Liver (tissue), 9 donors: Measurements from ENCODE around the gene SECTM1. TPM values are rescaled to one million over a fixed set of nuclear protein-coding genes. Genes with fewer than 3 reads are reported as not detected.

Experiments
- DNase-seq: peaks from one replicate; pipeline ENCODE4 v3.0.0-alpha.2; 2017; ENCODE audit warnings: low spot score
- H3K27ac ChIP-seq, 2 donors: one replicate each; pipeline ENCODE4 v1.7.0; 2013; ENCODE audit warnings: inconsistent platforms in 2 of 2, low read length in 2 of 2, control low read depth in 1 of 2, low read depth in 1 of 2, mild to moderate bottlenecking in 1 of 2
- H3K27me3 ChIP-seq, 4 donors: one replicate each; pipeline versions ENCODE4 v1.6.1 to v1.7.0; 2013; ENCODE audit warnings: low read length in 3 of 4, inconsistent platforms in 1 of 4, mild to moderate bottlenecking in 1 of 4, moderate library complexity in 1 of 4; ENCODE audit not compliant: control insufficient read depth in 4 of 4, insufficient read depth in 4 of 4
- H3K36me3 ChIP-seq, 4 donors: one replicate each; pipeline versions ENCODE4 v1.6.1 to v1.7.0; 2013; ENCODE audit warnings: low read length in 3 of 4, mild to moderate bottlenecking in 3 of 4, low read depth in 1 of 4, moderate library complexity in 1 of 4; ENCODE audit not compliant: control insufficient read depth in 4 of 4, insufficient read depth in 3 of 4
- H3K4me1 ChIP-seq, 4 donors: one replicate each; pipeline versions ENCODE4 v1.6.1 to v1.7.0; 2013; ENCODE audit warnings: low read length in 3 of 4, mild to moderate bottlenecking in 3 of 4, moderate library complexity in 1 of 4; ENCODE audit not compliant: control insufficient read depth in 4 of 4, insufficient read depth in 4 of 4
- H3K4me3 ChIP-seq, 3 donors: one replicate each; pipeline versions ENCODE4 v1.6.1 to v1.7.0; 2013; ENCODE audit warnings: low read length in 3 of 3, control low read depth in 1 of 3, low read depth in 1 of 3, mild to moderate bottlenecking in 1 of 3
- H3K9ac ChIP-seq, 2 donors: one replicate each; pipeline ENCODE4 v1.7.0; 2013; ENCODE audit warnings: low read length in 2 of 2, mild to moderate bottlenecking in 2 of 2, moderate library complexity in 2 of 2, control low read depth in 1 of 2, low read depth in 1 of 2
- H3K9me3 ChIP-seq, 4 donors: one replicate each; pipeline versions ENCODE4 v1.6.1 to v1.7.0; 2013; ENCODE audit warnings: low read length in 3 of 4; ENCODE audit not compliant: control insufficient read depth in 4 of 4
- FOXA2 ChIP-seq: IDR thresholded peaks from 2 replicates; pipeline ENCODE4 v1.6.1; 2016; ENCODE audit warnings: antibody characterized with exemption
- GABPA ChIP-seq, 2 donors: IDR thresholded peaks in 1 of 2; conservative IDR thresholded peaks in 1 of 2; 2 replicates each; pipeline ENCODE4 v1.6.1; 2016; ENCODE audit warnings: antibody characterized with exemption in 2 of 2, mild to moderate bottlenecking in 1 of 2, moderate library complexity in 1 of 2
- HNF4A ChIP-seq, 2 donors: conservative IDR thresholded peaks; 2 replicates each; pipeline ENCODE4 v1.6.1; 2016; ENCODE audit warnings: antibody characterized with exemption in 2 of 2, mild to moderate bottlenecking in 2 of 2
- HNF4G ChIP-seq: IDR thresholded peaks from 2 replicates; pipeline ENCODE4 v1.6.1; 2016; ENCODE audit warnings: antibody characterized with exemption
- JUND ChIP-seq, 2 donors: IDR thresholded peaks; 2 replicates each; pipeline ENCODE4 v1.6.1; 2016; ENCODE audit warnings: antibody characterized with exemption in 2 of 2
- NR2F2 ChIP-seq: IDR thresholded peaks from 2 replicates; pipeline ENCODE4 v1.6.1; 2016; ENCODE audit warnings: antibody characterized with exemption
- RAD21 ChIP-seq, 2 donors: IDR thresholded peaks; 2 replicates each; pipeline ENCODE4 v1.6.1; 2016; ENCODE audit warnings: antibody characterized with exemption in 2 of 2, mild to moderate bottlenecking in 2 of 2
- RXRA ChIP-seq, 2 donors: IDR thresholded peaks; 2 replicates each; pipeline ENCODE4 v1.6.1; 2017 to 2018; ENCODE audit warnings: antibody characterized with exemption in 2 of 2, mild to moderate bottlenecking in 1 of 2
- SP1 ChIP-seq: IDR thresholded peaks from 2 replicates; pipeline ENCODE4 v1.6.1; 2018; ENCODE audit warnings: antibody characterized with exemption, mild to moderate bottlenecking
- TAF1 ChIP-seq: conservative IDR thresholded peaks from 2 replicates; pipeline ENCODE4 v1.6.1; 2016; ENCODE audit warnings: antibody characterized with exemption, mild to moderate bottlenecking
- YY1 ChIP-seq: IDR thresholded peaks from 2 replicates; pipeline ENCODE4 v1.6.1; 2016; ENCODE audit warnings: antibody characterized with exemption, mild to moderate bottlenecking
- WGBS: extraction: QIAGEN DNeasy Blood & Tissue Kit; methylation state at CpG from one replicate; pipeline ENCODE4 v1.1.7; 2013; 5-methylcytosine and 5-hydroxymethylcytosine counted together
- polyA plus RNA-seq, 2 donors: library from polyadenylated mRNA; stranded (reverse) in 1 of 2; unstranded in 1 of 2; fragments of 200-250 nt in 1 of 2; fragments of >200 nt in 1 of 2; fragmentation: Nextera tagmentation in 1 of 2; extraction: Ambion mirVana in 1 of 2; gene quantifications; one replicate each; pipeline versions ENCODE4 v1.2.1 to v1.2.3, GENCODE V29; 2013 to 2015
- total RNA-seq, 2 donors: library from RNA; depleted of rRNA; stranded (reverse); fragments of >200 nt; gene quantifications; one replicate each; pipeline ENCODE4 v1.2.3, GENCODE V29; 2014
- TF ChIP-seq, protein P1 (sequence below): IDR thresholded peaks from 2 replicates; pipeline ENCODE4 v1.6.1; 2016; ENCODE audit warnings: antibody characterized with exemption
- TF ChIP-seq, protein P2 (sequence below): IDR thresholded peaks from 2 replicates; pipeline ENCODE4 v1.6.1; 2016; ENCODE audit warnings: antibody characterized with exemption, mild to moderate bottlenecking
- TF ChIP-seq, protein P3 (sequence below): fragments of 150-350 bp; IDR thresholded peaks from 2 replicates; pipeline ENCODE4 v1.5.1; 2017; ENCODE audit warnings: improper control_type of control experiment, low read depth, low read length; ENCODE audit not compliant: missing input control
- TF ChIP-seq, protein P4 (sequence below): IDR thresholded peaks from 2 replicates; pipeline ENCODE4 v1.6.1; 2016; ENCODE audit warnings: antibody characterized with exemption
- TF ChIP-seq, protein P5 (sequence below): IDR thresholded peaks from 2 replicates; pipeline ENCODE4 v1.6.1; 2016; ENCODE audit warnings: antibody characterized with exemption
- donor health status: healthy.
- donor health status: healthy.
- donor health status: healthy.
- donor health status: healthy.
- donor health status: healthy.

SECTM1 gene
- total and polyA plus RNA-seq, 4 donors = 1.3 to 14.2 (median 4.6) TPM

DNA sequence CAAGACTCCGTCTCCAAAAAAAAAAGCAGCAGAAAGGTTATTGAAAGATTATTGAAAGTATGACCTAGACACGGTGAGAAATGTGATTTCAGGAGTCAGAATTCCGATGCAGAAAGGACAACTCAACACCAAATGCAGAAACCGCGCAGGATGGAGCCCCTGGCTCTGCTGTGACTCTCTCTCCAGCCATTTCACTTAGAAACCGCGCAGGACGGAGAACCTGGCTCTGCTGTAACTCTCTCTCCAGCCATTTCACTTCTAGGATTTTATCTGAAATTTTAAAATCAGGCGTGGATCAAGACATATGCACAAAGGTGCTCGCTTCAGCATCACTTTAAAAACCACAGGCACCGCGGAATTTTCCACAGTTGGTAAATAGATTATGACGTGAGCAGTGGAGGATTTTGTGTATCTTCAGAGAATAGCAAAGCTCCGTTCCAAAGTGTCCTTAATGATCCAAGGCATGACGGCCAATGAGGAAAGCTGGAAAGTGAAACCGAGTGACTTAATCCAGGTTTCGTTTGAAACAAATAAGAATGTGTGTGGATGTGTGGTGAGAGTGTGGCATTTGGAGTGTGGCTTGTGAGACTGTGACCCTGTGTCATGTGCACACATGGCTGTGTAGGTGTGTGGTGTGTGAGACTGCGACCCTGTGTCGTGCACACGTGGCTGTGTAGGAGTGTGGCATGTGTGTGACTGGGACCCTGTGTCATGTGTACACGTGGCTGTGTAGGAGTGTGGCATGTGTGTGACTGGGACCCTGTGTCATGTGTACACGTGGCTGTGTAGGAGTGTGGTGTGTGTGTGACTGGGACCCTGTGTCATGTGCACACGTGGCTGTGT, 47.5 kb upstream of the SECTM1 start:
- Histone ChIP-seq H3K9ac (no peak overlapping the region), H3K27me3 (peaks cover 0 to 5% (median 0%) of the 10 kb centered on the region in 4 donors), H3K4me3 (no peak overlapping the region), H3K36me3 (no peaks in the 10 kb centered on the region), H3K9me3 (no peaks in the 10 kb centered on the region), H3K4me1 (peaks cover 18 to 27% (median 21%) of the 10 kb centered on the region in 4 donors), H3K27ac (no peak overlapping the region)
- TF ChIP-seq, protein P1, sequence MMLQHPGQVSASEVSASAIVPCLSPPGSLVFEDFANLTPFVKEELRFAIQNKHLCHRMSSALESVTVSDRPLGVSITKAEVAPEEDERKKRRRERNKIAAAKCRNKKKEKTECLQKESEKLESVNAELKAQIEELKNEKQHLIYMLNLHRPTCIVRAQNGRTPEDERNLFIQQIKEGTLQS = no peak
- TF ChIP-seq, protein P2, sequence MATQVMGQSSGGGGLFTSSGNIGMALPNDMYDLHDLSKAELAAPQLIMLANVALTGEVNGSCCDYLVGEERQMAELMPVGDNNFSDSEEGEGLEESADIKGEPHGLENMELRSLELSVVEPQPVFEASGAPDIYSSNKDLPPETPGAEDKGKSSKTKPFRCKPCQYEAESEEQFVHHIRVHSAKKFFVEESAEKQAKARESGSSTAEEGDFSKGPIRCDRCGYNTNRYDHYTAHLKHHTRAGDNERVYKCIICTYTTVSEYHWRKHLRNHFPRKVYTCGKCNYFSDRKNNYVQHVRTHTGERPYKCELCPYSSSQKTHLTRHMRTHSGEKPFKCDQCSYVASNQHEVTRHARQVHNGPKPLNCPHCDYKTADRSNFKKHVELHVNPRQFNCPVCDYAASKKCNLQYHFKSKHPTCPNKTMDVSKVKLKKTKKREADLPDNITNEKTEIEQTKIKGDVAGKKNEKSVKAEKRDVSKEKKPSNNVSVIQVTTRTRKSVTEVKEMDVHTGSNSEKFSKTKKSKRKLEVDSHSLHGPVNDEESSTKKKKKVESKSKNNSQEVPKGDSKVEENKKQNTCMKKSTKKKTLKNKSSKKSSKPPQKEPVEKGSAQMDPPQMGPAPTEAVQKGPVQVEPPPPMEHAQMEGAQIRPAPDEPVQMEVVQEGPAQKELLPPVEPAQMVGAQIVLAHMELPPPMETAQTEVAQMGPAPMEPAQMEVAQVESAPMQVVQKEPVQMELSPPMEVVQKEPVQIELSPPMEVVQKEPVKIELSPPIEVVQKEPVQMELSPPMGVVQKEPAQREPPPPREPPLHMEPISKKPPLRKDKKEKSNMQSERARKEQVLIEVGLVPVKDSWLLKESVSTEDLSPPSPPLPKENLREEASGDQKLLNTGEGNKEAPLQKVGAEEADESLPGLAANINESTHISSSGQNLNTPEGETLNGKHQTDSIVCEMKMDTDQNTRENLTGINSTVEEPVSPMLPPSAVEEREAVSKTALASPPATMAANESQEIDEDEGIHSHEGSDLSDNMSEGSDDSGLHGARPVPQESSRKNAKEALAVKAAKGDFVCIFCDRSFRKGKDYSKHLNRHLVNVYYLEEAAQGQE = no peak
- TF ChIP-seq SP1 = no peak
- no peak for TF ChIP-seq RXRA (IDR thresholded peaks at IDR 0.05)
- TF ChIP-seq RAD21 (IDR thresholded peaks at IDR 0.05) = no peak
- TF ChIP-seq, protein P3, sequence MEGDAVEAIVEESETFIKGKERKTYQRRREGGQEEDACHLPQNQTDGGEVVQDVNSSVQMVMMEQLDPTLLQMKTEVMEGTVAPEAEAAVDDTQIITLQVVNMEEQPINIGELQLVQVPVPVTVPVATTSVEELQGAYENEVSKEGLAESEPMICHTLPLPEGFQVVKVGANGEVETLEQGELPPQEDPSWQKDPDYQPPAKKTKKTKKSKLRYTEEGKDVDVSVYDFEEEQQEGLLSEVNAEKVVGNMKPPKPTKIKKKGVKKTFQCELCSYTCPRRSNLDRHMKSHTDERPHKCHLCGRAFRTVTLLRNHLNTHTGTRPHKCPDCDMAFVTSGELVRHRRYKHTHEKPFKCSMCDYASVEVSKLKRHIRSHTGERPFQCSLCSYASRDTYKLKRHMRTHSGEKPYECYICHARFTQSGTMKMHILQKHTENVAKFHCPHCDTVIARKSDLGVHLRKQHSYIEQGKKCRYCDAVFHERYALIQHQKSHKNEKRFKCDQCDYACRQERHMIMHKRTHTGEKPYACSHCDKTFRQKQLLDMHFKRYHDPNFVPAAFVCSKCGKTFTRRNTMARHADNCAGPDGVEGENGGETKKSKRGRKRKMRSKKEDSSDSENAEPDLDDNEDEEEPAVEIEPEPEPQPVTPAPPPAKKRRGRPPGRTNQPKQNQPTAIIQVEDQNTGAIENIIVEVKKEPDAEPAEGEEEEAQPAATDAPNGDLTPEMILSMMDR = no peak
- no peak for TF ChIP-seq HNF4G
- TF ChIP-seq, protein P4, sequence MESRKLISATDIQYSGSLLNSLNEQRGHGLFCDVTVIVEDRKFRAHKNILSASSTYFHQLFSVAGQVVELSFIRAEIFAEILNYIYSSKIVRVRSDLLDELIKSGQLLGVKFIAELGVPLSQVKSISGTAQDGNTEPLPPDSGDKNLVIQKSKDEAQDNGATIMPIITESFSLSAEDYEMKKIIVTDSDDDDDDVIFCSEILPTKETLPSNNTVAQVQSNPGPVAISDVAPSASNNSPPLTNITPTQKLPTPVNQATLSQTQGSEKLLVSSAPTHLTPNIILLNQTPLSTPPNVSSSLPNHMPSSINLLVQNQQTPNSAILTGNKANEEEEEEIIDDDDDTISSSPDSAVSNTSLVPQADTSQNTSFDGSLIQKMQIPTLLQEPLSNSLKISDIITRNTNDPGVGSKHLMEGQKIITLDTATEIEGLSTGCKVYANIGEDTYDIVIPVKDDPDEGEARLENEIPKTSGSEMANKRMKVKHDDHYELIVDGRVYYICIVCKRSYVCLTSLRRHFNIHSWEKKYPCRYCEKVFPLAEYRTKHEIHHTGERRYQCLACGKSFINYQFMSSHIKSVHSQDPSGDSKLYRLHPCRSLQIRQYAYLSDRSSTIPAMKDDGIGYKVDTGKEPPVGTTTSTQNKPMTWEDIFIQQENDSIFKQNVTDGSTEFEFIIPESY = no peak
- TF ChIP-seq, protein P5, sequence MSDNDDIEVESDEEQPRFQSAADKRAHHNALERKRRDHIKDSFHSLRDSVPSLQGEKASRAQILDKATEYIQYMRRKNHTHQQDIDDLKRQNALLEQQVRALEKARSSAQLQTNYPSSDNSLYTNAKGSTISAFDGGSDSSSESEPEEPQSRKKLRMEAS = no peak
- no peak for TF ChIP-seq HNF4A (conservative IDR thresholded peaks at IDR 0.05)
- no peak for TF ChIP-seq JUND (IDR thresholded peaks at IDR 0.05)
- TF ChIP-seq TAF1 = no peak
- no peak for TF ChIP-seq FOXA2
- TF ChIP-seq NR2F2 = no peak
- TF ChIP-seq YY1 = no peak
- no peak for TF ChIP-seq GABPA (IDR thresholded peaks at IDR 0.05 in 1 of 2, conservative IDR thresholded peaks at IDR 0.05 in 1 of 2)
- 60% methylated on average over 23 of the region's 23 CpGs for WGBS
- DNase-seq = no peak
